Measurements from ENCODE around the gene TTF2.
A peak's percentile ranks its signal among the peaks of the same experiment; 100 is the strongest.

TTF2 gene

DNA sequence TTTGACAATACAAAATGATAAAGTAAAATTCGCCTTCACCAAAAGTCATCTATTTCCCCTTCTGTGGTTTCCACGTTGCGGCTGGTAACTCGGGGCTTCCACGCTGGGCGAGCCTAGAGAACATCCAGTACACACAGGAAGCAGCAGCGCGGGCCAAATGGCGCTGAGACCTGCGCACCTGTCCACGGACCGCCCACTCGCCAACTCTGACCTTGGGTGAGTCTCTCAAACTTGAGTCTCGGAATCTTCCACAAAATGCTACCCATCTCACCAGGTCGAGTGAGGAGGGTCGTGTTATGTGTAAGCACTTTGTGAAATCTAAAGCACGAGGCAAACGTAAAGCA lies 820 bp upstream of the TTF2 start:
- WGBS (ENCODE audit: extremely low coverage, insufficient coverage, insufficient read length), result no CpG with 5 or more reads among the region's 18 CpGs
- Histone ChIP-seq H3K4ac (ENCODE audit: low read depth, low read length) (no peak overlapping the region), H2BK120ac (ENCODE audit: insufficient read depth, low read length, poor library complexity) (no peak overlapping the region), H3K4me2 (ENCODE audit: low read length) (peak overlapping the region; percentile 73), H3K4me1 (ENCODE audit: control insufficient read depth in 1 of 2, insufficient read depth in 2 of 2, low read length in 2 of 2) (peaks cover 2 to 3% of the 10 kb centered on the region in 2 experiments), H3K79me2 (ENCODE audit: control insufficient read depth, insufficient read depth, low read length, poor library complexity) (peaks cover 3% of the 10 kb centered on the region), H3K36me3 (ENCODE audit: control insufficient read depth in 1 of 2, insufficient read depth in 2 of 2, low read length in 2 of 2) (no peaks in the 10 kb centered on the region), H4K91ac (ENCODE audit: low read depth, low read length) (peak overlapping the region; percentile 67), H3K27me3 (ENCODE audit: insufficient read depth, low read length) (no peaks in the 10 kb centered on the region), H2AFZ (ENCODE audit: insufficient read depth, low read length, poor library complexity) (peak overlapping the region; percentile 53), H4K12ac (ENCODE audit: low read depth, low read length) (peak overlapping the region; percentile 79), H4K8ac (ENCODE audit: low read depth, low read length) (peak overlapping the region; percentile 71), H3K9me3 (ENCODE audit: insufficient read depth, low read depth, low read length) (no peaks in the 10 kb centered on the region), H3K79me1 (ENCODE audit: low read length) (peaks cover 5% of the 10 kb centered on the region), H2BK12ac (ENCODE audit: low read length) (no peak overlapping the region), H3K9ac (ENCODE audit: low read length) (peak overlapping the region; percentile 9), H3K23ac (ENCODE audit: low read length) (no peak overlapping the region), H3K4me3 (ENCODE audit: low read depth, low read length) (peak overlapping the region; percentile 78), H3K27ac (ENCODE audit: low read depth, low read length) (peak overlapping the region; percentile 77), H3K18ac (ENCODE audit: low read length) (no peak overlapping the region), H2AK5ac (ENCODE audit: low read length) (no peak overlapping the region), H2BK5ac (ENCODE audit: low read depth, low read length, poor library complexity) (peak overlapping the region; percentile 22), H3K14ac (ENCODE audit: low read length) (peak overlapping the region; percentile 64)
- peak; percentile 19 to 43 for DNase-seq

DNA sequence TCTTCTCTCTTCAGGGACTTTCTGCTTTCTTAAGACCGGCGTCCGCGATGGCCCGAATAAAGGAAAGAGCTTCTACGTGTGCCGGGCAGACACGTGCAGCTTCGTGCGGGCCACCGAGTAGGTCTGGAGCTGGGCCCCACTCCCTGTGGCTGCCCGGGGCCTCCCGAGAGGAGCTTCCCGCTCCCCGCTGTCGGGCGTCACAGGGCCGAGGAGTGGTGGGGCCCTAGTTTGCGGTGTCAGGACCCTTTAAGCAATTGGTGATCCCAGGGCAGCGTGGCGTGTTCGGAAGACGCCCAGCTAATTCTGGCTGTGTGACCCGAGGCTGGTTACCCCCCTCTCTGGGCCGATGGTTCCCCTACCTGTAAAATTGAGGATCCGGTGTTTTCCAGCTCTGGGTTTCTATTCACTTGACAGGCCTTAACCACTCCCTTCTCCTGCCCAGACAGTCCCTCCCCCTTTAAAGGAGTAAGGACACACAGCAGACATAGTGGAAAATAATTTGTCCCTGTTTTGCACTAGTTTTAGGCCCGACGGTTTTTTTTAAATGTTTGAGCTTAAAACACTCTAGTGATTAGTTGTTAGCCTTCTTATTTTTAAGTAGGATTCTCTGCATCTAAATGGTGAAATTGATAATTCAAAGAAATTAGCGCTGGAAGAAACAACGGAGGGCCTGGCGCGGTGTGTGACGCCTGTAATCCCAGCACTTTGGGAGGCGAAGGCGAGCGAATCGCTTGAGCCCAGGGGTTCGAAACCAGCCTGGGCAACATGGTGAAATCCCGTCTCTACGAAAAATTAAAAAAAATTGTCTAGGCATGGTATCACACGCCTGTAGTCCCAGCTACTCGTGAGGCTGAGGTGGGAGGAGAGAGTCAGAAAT lies 553 bp downstream of the TTF2 start:
- peaks cover 5% of the 10 kb centered on the region for H3K79me1 ChIP-seq (ENCODE audit: low read length)

GRCh38 chr1:117061986-117062415 lies 1.9 kb downstream of the TTF2 start:
- no peak overlapping the region for H2AFZ ChIP-seq (ENCODE audit: insufficient read depth, low read length, poor library complexity)
- H4K8ac ChIP-seq (ENCODE audit: low read depth, low read length), result no peak overlapping the region
- peak in 1 of 2 donors; percentile 15 for DNase-seq
- no peak overlapping the region for H4K91ac ChIP-seq (ENCODE audit: low read depth, low read length)
- H2BK120ac ChIP-seq (ENCODE audit: insufficient read depth, low read length, poor library complexity), result no peak overlapping the region
- H3K27ac ChIP-seq (ENCODE audit: low read depth, low read length), result no peak overlapping the region
- H3K4me1 ChIP-seq (ENCODE audit: control insufficient read depth in 1 of 2, insufficient read depth in 2 of 2, low read length in 2 of 2), result peaks cover 2 to 3% of the 10 kb centered on the region in 2 experiments
- H2AK5ac ChIP-seq (ENCODE audit: low read length), result no peak overlapping the region
- no peak overlapping the region for H3K23ac ChIP-seq (ENCODE audit: low read length)
- no CpG with 5 or more reads among the region's 2 CpGs for WGBS (ENCODE audit: extremely low coverage, insufficient coverage, insufficient read length)
- no peak overlapping the region for H3K4me3 ChIP-seq (ENCODE audit: low read depth, low read length)
- H3K14ac ChIP-seq (ENCODE audit: low read length), result no peak overlapping the region
- H3K4me2 ChIP-seq (ENCODE audit: low read length), result no peak overlapping the region
- H3K79me1 ChIP-seq (ENCODE audit: low read length), result peaks cover 5% of the 10 kb centered on the region
- no peak overlapping the region for H3K9ac ChIP-seq (ENCODE audit: low read length)
- no peaks in the 10 kb centered on the region for H3K27me3 ChIP-seq (ENCODE audit: insufficient read depth, low read length)
- H2BK5ac ChIP-seq (ENCODE audit: low read depth, low read length, poor library complexity), result no peak overlapping the region
- H3K79me2 ChIP-seq (ENCODE audit: control insufficient read depth, insufficient read depth, low read length, poor library complexity), result peaks cover 3% of the 10 kb centered on the region
- H3K9me3 ChIP-seq (ENCODE audit: insufficient read depth, low read depth, low read length), result peaks cover 1% of the 10 kb centered on the region
- no peak overlapping the region for H4K12ac ChIP-seq (ENCODE audit: low read depth, low read length)
- no peak overlapping the region for H3K18ac ChIP-seq (ENCODE audit: low read length)
- H3K36me3 ChIP-seq (ENCODE audit: control insufficient read depth in 1 of 2, insufficient read depth in 2 of 2, low read length in 2 of 2), result peaks cover 0 to 3% of the 10 kb centered on the region in 2 experiments
- no peak overlapping the region for H3K4ac ChIP-seq (ENCODE audit: low read depth, low read length)
- H2BK12ac ChIP-seq (ENCODE audit: low read length), result no peak overlapping the region

More for the DNA sequence above, 553 bp downstream of the TTF2 start:
- peak overlapping the region; percentile 72 for H3K4ac ChIP-seq (ENCODE audit: low read depth, low read length)
- H3K79me2 ChIP-seq (ENCODE audit: control insufficient read depth, insufficient read depth, low read length, poor library complexity), result peaks cover 3% of the 10 kb centered on the region
- H3K18ac ChIP-seq (ENCODE audit: low read length), result peak overlapping the region; percentile 62
- peak overlapping the region; percentile 22 for H3K14ac ChIP-seq (ENCODE audit: low read length)
- peak overlapping the region; percentile 61 for H4K12ac ChIP-seq (ENCODE audit: low read depth, low read length)
- H3K9me3 ChIP-seq (ENCODE audit: insufficient read depth, low read depth, low read length), result no peaks in the 10 kb centered on the region
- DNase-seq, result peak in 1 of 2 donors; percentile 47
- H2BK5ac ChIP-seq (ENCODE audit: low read depth, low read length, poor library complexity), result peak overlapping the region; percentile 51
- H4K91ac ChIP-seq (ENCODE audit: low read depth, low read length), result peak overlapping the region; percentile 45
- peak overlapping the region; percentile 69 for H3K9ac ChIP-seq (ENCODE audit: low read length)
- H3K27me3 ChIP-seq (ENCODE audit: insufficient read depth, low read length), result no peaks in the 10 kb centered on the region
- peak overlapping the region; percentile 37 for H2BK120ac ChIP-seq (ENCODE audit: insufficient read depth, low read length, poor library complexity)
- H3K23ac ChIP-seq (ENCODE audit: low read length), result no peak overlapping the region
- peaks cover 0 to 3% of the 10 kb centered on the region in 2 experiments for H3K36me3 ChIP-seq (ENCODE audit: control insufficient read depth in 1 of 2, insufficient read depth in 2 of 2, low read length in 2 of 2)
- H2AFZ ChIP-seq (ENCODE audit: insufficient read depth, low read length, poor library complexity), result peak overlapping the region; percentile 80
- H2BK12ac ChIP-seq (ENCODE audit: low read length), result peak overlapping the region; percentile 40
- peak overlapping the region; percentile 3 for H3K27ac ChIP-seq (ENCODE audit: low read depth, low read length)
- no CpG with 5 or more reads among the region's 42 CpGs for WGBS (ENCODE audit: extremely low coverage, insufficient coverage, insufficient read length)
- H2AK5ac ChIP-seq (ENCODE audit: low read length), result no peak overlapping the region
- peak overlapping the region; percentile 81 for H3K4me2 ChIP-seq (ENCODE audit: low read length)
- peaks cover 2 to 3% of the 10 kb centered on the region in 2 experiments for H3K4me1 ChIP-seq (ENCODE audit: control insufficient read depth in 1 of 2, insufficient read depth in 2 of 2, low read length in 2 of 2)
- peak overlapping the region; percentile 82 for H3K4me3 ChIP-seq (ENCODE audit: low read depth, low read length)
- peak overlapping the region; percentile 78 for H4K8ac ChIP-seq (ENCODE audit: low read depth, low read length)

- no CpG with 5 or more reads among the region's 6 CpGs for WGBS (ENCODE audit: extremely low coverage, insufficient coverage, insufficient read length)
These were observed 6.2 kb downstream of the TTF2 start for GRCh38 chr1:117066367-117066766.

More at GRCh38 chr1:117066367-117066766, 6.2 kb downstream of the TTF2 start:
- Histone ChIP-seq H3K18ac (ENCODE audit: low read length) (no peak overlapping the region), H3K14ac (ENCODE audit: low read length) (no peak overlapping the region), H3K4ac (ENCODE audit: low read depth, low read length) (no peak overlapping the region), H4K91ac (ENCODE audit: low read depth, low read length) (no peak overlapping the region), H3K9ac (ENCODE audit: low read length) (no peak overlapping the region), H3K4me2 (ENCODE audit: low read length) (no peak overlapping the region), H3K27ac (ENCODE audit: low read depth, low read length) (no peak overlapping the region), H2BK12ac (ENCODE audit: low read length) (no peak overlapping the region), H3K9me3 (ENCODE audit: insufficient read depth, low read depth, low read length) (peaks cover 1% of the 10 kb centered on the region), H2BK5ac (ENCODE audit: low read depth, low read length, poor library complexity) (no peak overlapping the region), H3K79me1 (ENCODE audit: low read length) (no peaks in the 10 kb centered on the region), H3K4me1 (ENCODE audit: control insufficient read depth in 1 of 2, insufficient read depth in 2 of 2, low read length in 2 of 2) (no peaks in the 10 kb centered on the region), H3K36me3 (ENCODE audit: control insufficient read depth in 1 of 2, insufficient read depth in 2 of 2, low read length in 2 of 2) (peaks cover 0 to 3% of the 10 kb centered on the region in 2 experiments), H2AFZ (ENCODE audit: insufficient read depth, low read length, poor library complexity) (no peak overlapping the region), H4K8ac (ENCODE audit: low read depth, low read length) (no peak overlapping the region), H3K4me3 (ENCODE audit: low read depth, low read length) (no peak overlapping the region), H3K27me3 (ENCODE audit: insufficient read depth, low read length) (no peaks in the 10 kb centered on the region), H3K23ac (ENCODE audit: low read length) (no peak overlapping the region), H4K12ac (ENCODE audit: low read depth, low read length) (no peak overlapping the region), H2AK5ac (ENCODE audit: low read length) (no peak overlapping the region), H2BK120ac (ENCODE audit: insufficient read depth, low read length, poor library complexity) (no peak overlapping the region), H3K79me2 (ENCODE audit: control insufficient read depth, insufficient read depth, low read length, poor library complexity) (peaks cover 2% of the 10 kb centered on the region)
- no peak for DNase-seq
